A549 (cell line): ENCODE results near the gene PARM1. TPM values are rescaled to one million over a fixed set of nuclear protein-coding genes. Genes with fewer than 3 reads are reported as not detected.

Experiments
- ATAC-seq, 2 experiments: fragments of 200-7000 bp in 1 of 2; fragments of >200 bp in 1 of 2; cut with Nextera tagmentation in 1 of 2; cut with Tn5 transposase in 1 of 2; 3 replicates each; pipeline versions ENCODE4 v1.8.0 to v1.9.1; 2018 to 2020; ENCODE audit warnings: mild to moderate bottlenecking in 1 of 2, moderate library complexity in 1 of 2
- CTCF ChIA-PET: fragments of 300-600 bp; sonication (Branson Sonifier 250); formaldehyde crosslinking; extraction: SDS; loops from one replicate; lab custom pipeline; 2021; ENCODE audit warnings: antibody characterized with exemption, inconsistent platforms; lab: Yijun Ruan, JAX
- POLR2A ChIA-PET: fragments of 350-600 bp; formaldehyde crosslinking; extraction: SDS; loops from one replicate; lab custom pipeline; 2021; ENCODE audit warnings: antibody characterized with exemption, inconsistent platforms; lab: Yijun Ruan, JAX
- DNase-seq, 2 experiments: peaks; one replicate each; pipeline versions ENCODE4 v3.0.0 to v3.0.0-alpha.2; 2011 to 2016; ENCODE audit warnings: low read depth in 1 of 2, low spot score in 1 of 2
- FAIRE-seq: peaks from 2 replicates; lab custom pipeline; 2011; peaks lifted over from hg19 to GRCh38; lab: Jason Lieb, UNC
- H3K27ac ChIP-seq, 2 experiments: fragments of >200 bp; sonication (Bioruptor Twin); formaldehyde crosslinking; 3 replicates each; pipeline ENCODE4 v1.5.1; 2016 to 2017
- H3K4me1 ChIP-seq: fragments of >200 bp; sonication (Bioruptor Twin); formaldehyde crosslinking; 3 replicates; pipeline ENCODE4 v1.6.1; 2016
- H3K4me2 ChIP-seq: fragments of >200 bp; sonication (Bioruptor Twin); formaldehyde crosslinking; 3 replicates; pipeline ENCODE4 v1.6.1; 2016
- H3K4me3 ChIP-seq: fragments of >200 bp; sonication (Bioruptor Twin); formaldehyde crosslinking; 3 replicates; pipeline ENCODE4 v1.5.1; 2016
- H3K9me3 ChIP-seq: fragments of >200 bp; sonication (Bioruptor Twin); formaldehyde crosslinking; 3 replicates; pipeline ENCODE4 v1.6.1; 2016
- BHLHE40 ChIP-seq: IDR thresholded peaks from 2 replicates; pipeline ENCODE4 v1.6.1; 2012; ENCODE audit warnings: low read depth, low read length, inconsistent platforms
- EP300 ChIP-seq, 2 experiments: fragments of >200 bp; sonication (Bioruptor Twin); formaldehyde crosslinking; IDR thresholded peaks; 2 replicates in 1 of 2; 3 replicates in 1 of 2; pipeline ENCODE4 v1.6.1; 2016 to 2017
- ESRRA ChIP-seq: fragments of 150-350 bp; IDR thresholded peaks from 2 replicates; pipeline ENCODE4 v1.6.1; 2014; ENCODE audit warnings: mild to moderate bottlenecking, low read length, borderline replicate concordance
- FOXS1 ChIP-seq: fragments of 250-450 bp; sonication (Bioruptor Pico); IDR thresholded peaks from 2 replicates; pipeline ENCODE4 v1.5.0; 2020; ENCODE audit warnings: mild to moderate bottlenecking, moderate library complexity
- HMGXB4 ChIP-seq: fragments of 250-450 bp; sonication (Bioruptor Pico); IDR thresholded peaks from 2 replicates; pipeline ENCODE4 v1.5.0; 2021; ENCODE audit warnings: mild to moderate bottlenecking, moderate library complexity, borderline replicate concordance
- JUN ChIP-seq, 2 experiments: fragments of >200 bp; sonication (Bioruptor Twin); formaldehyde crosslinking; IDR thresholded peaks; 2 replicates in 1 of 2; 3 replicates in 1 of 2; pipeline ENCODE4 v1.6.1; 2016 to 2017
- JUNB ChIP-seq: fragments of >200 bp; sonication (Bioruptor Twin); formaldehyde crosslinking; IDR thresholded peaks from 2 replicates; pipeline ENCODE4 v1.6.1; 2016
- POLR2A ChIP-seq: IDR thresholded peaks from 2 replicates; pipeline ENCODE4 v1.6.1; 2012; ENCODE audit warnings: mild to moderate bottlenecking, low read length
- RAD21 ChIP-seq, 2 experiments: fragments of >200 bp in 1 of 2; sonication (Bioruptor Twin) in 1 of 2; formaldehyde crosslinking in 1 of 2; IDR thresholded peaks in 1 of 2; conservative IDR thresholded peaks in 1 of 2; 2 replicates in 1 of 2; 3 replicates in 1 of 2; pipeline ENCODE4 v1.6.1; 2012 to 2018; ENCODE audit warnings: inconsistent platforms in 1 of 2
- RCOR1 ChIP-seq: fragments of 150-350 bp; IDR thresholded peaks from 2 replicates; pipeline ENCODE4 v1.6.1; 2014; ENCODE audit warnings: antibody characterized with exemption, low read length, low read depth
- RFX5 ChIP-seq: fragments of 450-650 bp; IDR thresholded peaks from 2 replicates; pipeline ENCODE4 v1.7.1; 2014; ENCODE audit warnings: antibody characterized with exemption, mild to moderate bottlenecking, moderate library complexity
- RNF2 ChIP-seq: fragments of 200-600 bp; sonication (generic); IDR thresholded peaks from 2 replicates; pipeline ENCODE4 v1.6.1; 2016; ENCODE audit warnings: low read depth, mild to moderate bottlenecking, antibody characterized with exemption, moderate library complexity, borderline replicate concordance
- SMC3 ChIP-seq: fragments of >200 bp; sonication (Bioruptor Twin); formaldehyde crosslinking; IDR thresholded peaks from 3 replicates; pipeline ENCODE4 v1.6.1; 2018; ENCODE audit warnings: inconsistent platforms
- ZNF302 ChIP-seq: fragments of 250-450 bp; sonication (Bioruptor Pico); IDR thresholded peaks from 2 replicates; pipeline ENCODE4 v1.9.0; 2021; ENCODE audit warnings: inconsistent platforms, mild to moderate bottlenecking, moderate library complexity
- WGBS: methylation state at CpG from one replicate; pipeline ENCODE4 v1.1.6; 2017; ENCODE audit errors: missing lambda C conversion rate; 5-methylcytosine and 5-hydroxymethylcytosine counted together
- polyA minus RNA-seq: library from RNA; depleted of rRNA, polyadenylated mRNA; stranded (reverse); fragments of >200 nt; gene quantifications from 2 replicates; pipeline ENCODE4 v1.2.3, GENCODE V29; 2011; rRNA and poly(A)+ RNA removed
- polyA plus RNA-seq, 4 experiments: library from polyadenylated mRNA; depleted of rRNA in 3 of 4; stranded (reverse); fragments of >200 nt; fragmentation: RNase III in 1 of 4; extraction: RNeasy Plus Mini Kit Qiagen cat#74134 plus additional on column Dnase treatment in 1 of 4; gene quantifications; 2 replicates in 3 of 4; 3 replicates in 1 of 4; pipeline ENCODE4 v1.2.3, GENCODE V29; 2011 to 2017
- TF ChIP-seq, protein P1 (sequence below): fragments of >200 bp; sonication (Bioruptor Twin); formaldehyde crosslinking; IDR thresholded peaks from 3 replicates; pipeline ENCODE4 v1.5.1; 2016

Gene PARM1
- polyA plus RNA-seq (2011; rRNA removed) (2.5 and 5.2 TPM in 2 replicates), polyA plus RNA-seq (2017; fragmentation: RNase III; extraction: RNeasy Plus Mini Kit Qiagen cat#74134 plus additional on column Dnase treatment) (0.37 to 0.40 TPM (median 0.38 TPM) in 3 replicates), polyA minus RNA-seq (2.2 and 3.1 TPM in 2 replicates)
- 0.34 and 0.37 TPM in 2 replicates for polyA plus RNA-seq (2012; cell fraction: cytosol; rRNA removed)
- 0.31 and 0.49 TPM in 2 replicates for polyA plus RNA-seq (2012; cell fraction: nucleus; rRNA removed)

GRCh38 chr4:74932832-74933561 is at the start of gene PARM1:
Gene PARM1, plus strand, starts transcription at chr4:74933116. Its CDS starts 212 bp downstream, at chr4:74933328.
- CTCF ChIA-PET, result interaction anchor here (0.6 to 2.2 kb wide), 13 partner anchors 9 to 559 kb away, joined by 3 to 13 read pairs (median 4); no protein-coding TSS in a partner anchor
- H3K4me3 ChIP-seq, result peak within 1 kb of the TSS; percentile 50
- DNase-seq, result peak; percentile 62 to 72
- POLR2A ChIA-PET, result no interaction called here
- peak; percentile 87 to 92 for ATAC-seq
- H3K4me1 ChIP-seq, result no peaks in the 10 kb centered on the region
- peak; percentile 71 to 75 for TF ChIP-seq RAD21 (conservative IDR thresholded peaks at IDR 0.05 in 1 of 2, IDR thresholded peaks at IDR 0.05 in 1 of 2)
- TF ChIP-seq ZNF302 (CRISPR knock-in tag), result no peak
- TF ChIP-seq RFX5, result no peak
- TF ChIP-seq SMC3, result peak; percentile 75
- peak; percentile 19; the same call in 1 of the 2 replicates for TF ChIP-seq POLR2A
- TF ChIP-seq, protein P1, sequence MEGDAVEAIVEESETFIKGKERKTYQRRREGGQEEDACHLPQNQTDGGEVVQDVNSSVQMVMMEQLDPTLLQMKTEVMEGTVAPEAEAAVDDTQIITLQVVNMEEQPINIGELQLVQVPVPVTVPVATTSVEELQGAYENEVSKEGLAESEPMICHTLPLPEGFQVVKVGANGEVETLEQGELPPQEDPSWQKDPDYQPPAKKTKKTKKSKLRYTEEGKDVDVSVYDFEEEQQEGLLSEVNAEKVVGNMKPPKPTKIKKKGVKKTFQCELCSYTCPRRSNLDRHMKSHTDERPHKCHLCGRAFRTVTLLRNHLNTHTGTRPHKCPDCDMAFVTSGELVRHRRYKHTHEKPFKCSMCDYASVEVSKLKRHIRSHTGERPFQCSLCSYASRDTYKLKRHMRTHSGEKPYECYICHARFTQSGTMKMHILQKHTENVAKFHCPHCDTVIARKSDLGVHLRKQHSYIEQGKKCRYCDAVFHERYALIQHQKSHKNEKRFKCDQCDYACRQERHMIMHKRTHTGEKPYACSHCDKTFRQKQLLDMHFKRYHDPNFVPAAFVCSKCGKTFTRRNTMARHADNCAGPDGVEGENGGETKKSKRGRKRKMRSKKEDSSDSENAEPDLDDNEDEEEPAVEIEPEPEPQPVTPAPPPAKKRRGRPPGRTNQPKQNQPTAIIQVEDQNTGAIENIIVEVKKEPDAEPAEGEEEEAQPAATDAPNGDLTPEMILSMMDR, result peak; percentile 69
- H3K4me2 ChIP-seq, result peak within 1 kb of the TSS; percentile 89
- no peaks in the 10 kb centered on the region for H3K9me3 ChIP-seq
- 0% methylated on average over 3 of the region's 64 CpGs for WGBS
- FAIRE-seq, result no peak
- H3K27ac ChIP-seq, result peak within 1 kb of the TSS in 1 of 2 experiments; percentile 44; a peak in 3 of 6 replicates

GRCh38 chr4:74884266-74884665 is 48.6 kb upstream of the PARM1 start:
- FAIRE-seq (no peak), ATAC-seq (no peak), DNase-seq (no peak)
- H3K4me1 ChIP-seq, result no peaks in the 10 kb centered on the region
- no peak overlapping the region for H3K4me3 ChIP-seq
- no peak for TF ChIP-seq FOXS1 (CRISPR knock-in tag)
- TF ChIP-seq RCOR1, result no peak
- no peak for TF ChIP-seq RNF2
- TF ChIP-seq JUN (IDR thresholded peaks at IDR 0.05), result no peak
- TF ChIP-seq JUNB, result no peak
- TF ChIP-seq EP300 (IDR thresholded peaks at IDR 0.05), result no peak
- no peak for TF ChIP-seq ESRRA
- H3K9me3 ChIP-seq, result no peaks in the 10 kb centered on the region
- POLR2A ChIA-PET, result no interaction called here
- no peak overlapping the region for H3K4me2 ChIP-seq
- no peak overlapping the region for H3K27ac ChIP-seq
- CTCF ChIA-PET, result interaction anchor here (1.9 to 2.7 kb wide), 2 partner anchors 9 to 10 kb away, joined by 7 to 11 read pairs; no protein-coding TSS in a partner anchor
- WGBS, result 60% methylated on average over 2 of the region's 2 CpGs

- 78% methylated on average over 4 of the region's 4 CpGs for WGBS
- Histone ChIP-seq H3K9me3 (no peaks in the 10 kb centered on the region), H3K4me3 (no peak overlapping the region), H3K4me1 (no peaks in the 10 kb centered on the region), H3K27ac (no peak overlapping the region), H3K4me2 (no peak overlapping the region)
- CTCF ChIA-PET, result interaction anchor here (2.7 kb wide), 1 partner anchor 12 kb away, joined by 11 read pairs; no protein-coding TSS in a partner anchor
- ATAC-seq (no peak), DNase-seq (peak in 1 of 2 experiments; percentile 11), FAIRE-seq (no peak)
- POLR2A ChIA-PET, result no interaction called here
- TF ChIP-seq BHLHE40, result no peak
- no peak for TF ChIP-seq HMGXB4 (CRISPR knock-in tag)
- TF ChIP-seq, protein P1, result no peak
These were observed 46.4 kb upstream of the PARM1 start for GRCh38 chr4:74886484-74886883.
